H1 (cell line): ENCODE results near the gene CDT1.

Source experiments
- ATF3 ChIP-seq: IDR thresholded peaks from 2 replicates; pipeline ENCODE4 v1.6.1; 2011; ENCODE audit warnings: low read depth, mild to moderate bottlenecking, low read length; ENCODE audit not compliant: insufficient read depth
- CHD1 ChIP-seq: IDR thresholded peaks from 2 replicates; pipeline ENCODE4 v1.6.1; 2012; ENCODE audit warnings: low read depth, low read length, improper control_type of control experiment
- CREB1 ChIP-seq: IDR thresholded peaks from 2 replicates; pipeline ENCODE4 v1.6.1; 2012; ENCODE audit warnings: inconsistent platforms
- CTCF ChIP-seq, 3 experiments: IDR thresholded peaks; 1 replicate in 2 of 3; 2 replicates in 1 of 3; pipeline versions ENCODE4 v1.5.1 to v1.6.1; 2011; ENCODE audit warnings: low read length in 3 of 3, mild to moderate bottlenecking in 3 of 3, inconsistent platforms in 2 of 3, low read depth in 1 of 3, moderate library complexity in 1 of 3; ENCODE audit not compliant: insufficient read depth in 1 of 3; ENCODE audit errors: control extremely low read depth in 1 of 3
- EGR1 ChIP-seq: IDR thresholded peaks from 2 replicates; pipeline ENCODE4 v1.6.1; 2011; ENCODE audit warnings: low read depth, low read length, borderline replicate concordance
- GABPA ChIP-seq: IDR thresholded peaks from 2 replicates; pipeline ENCODE4 v1.6.1; 2011; ENCODE audit warnings: mild to moderate bottlenecking, low read length, moderate library complexity, borderline replicate concordance; ENCODE audit not compliant: insufficient read depth
- POLR2A ChIP-seq, 2 experiments: IDR thresholded peaks; 1 replicate in 1 of 2; 2 replicates in 1 of 2; pipeline ENCODE4 v1.6.1; 2011; ENCODE audit warnings: low read depth in 2 of 2, low read length in 2 of 2, mild to moderate bottlenecking in 2 of 2; ENCODE audit errors: control extremely low read depth in 1 of 2
- RFX5 ChIP-seq: IDR thresholded peaks from 2 replicates; pipeline ENCODE4 v1.6.1; 2011; ENCODE audit warnings: low read depth, low read length, improper control_type of control experiment, borderline replicate concordance
- SUZ12 ChIP-seq: fragments of 200-600 bp; sonication (generic); IDR thresholded peaks from 2 replicates; pipeline ENCODE4 v1.6.1; 2012; ENCODE audit warnings: mild to moderate bottlenecking, inconsistent platforms, low read length, moderate library complexity, mixed read lengths
- TCF12 ChIP-seq: IDR thresholded peaks from 2 replicates; pipeline ENCODE4 v1.6.1; 2011; ENCODE audit warnings: low read depth, mild to moderate bottlenecking, low read length
- ZNF274 ChIP-seq: IDR thresholded peaks from 2 replicates; pipeline ENCODE4 v1.7.0; 2012; ENCODE audit warnings: low read length, borderline replicate concordance; ENCODE audit errors: extremely low read depth

GRCh38 chr16:88762258-88762870 lies 41.2 kb upstream of the CDT1 start:
- TF ChIP-seq RFX5: no peak
- no peak for TF ChIP-seq SUZ12
- no peak for TF ChIP-seq POLR2A (IDR thresholded peaks at IDR 0.05; ENCODE audit: control extremely low read depth in 1 of 2, low read depth in 2 of 2, low read length in 2 of 2)
- no peak for TF ChIP-seq CTCF (IDR thresholded peaks at IDR 0.05; ENCODE audit: control extremely low read depth in 1 of 3, insufficient read depth in 1 of 3, low read depth in 1 of 3, low read length in 3 of 3)
- no peak for TF ChIP-seq GABPA
- TF ChIP-seq CHD1: no peak
- TF ChIP-seq CREB1: no peak
- TF ChIP-seq EGR1: no peak
- TF ChIP-seq ZNF274: no peak
- TF ChIP-seq ATF3: no peak
- no peak for TF ChIP-seq TCF12
